ENCODE results near the gene RNF31.

Gene RNF31

GRCh38 chr14:24146978-24147760 is at the start of gene RNF31:
Gene RNF31, plus strand, starts transcription at chr14:24147498. Its CDS starts 201 bp downstream, at chr14:24147699.
- TF ChIP-seq, protein P1, sequence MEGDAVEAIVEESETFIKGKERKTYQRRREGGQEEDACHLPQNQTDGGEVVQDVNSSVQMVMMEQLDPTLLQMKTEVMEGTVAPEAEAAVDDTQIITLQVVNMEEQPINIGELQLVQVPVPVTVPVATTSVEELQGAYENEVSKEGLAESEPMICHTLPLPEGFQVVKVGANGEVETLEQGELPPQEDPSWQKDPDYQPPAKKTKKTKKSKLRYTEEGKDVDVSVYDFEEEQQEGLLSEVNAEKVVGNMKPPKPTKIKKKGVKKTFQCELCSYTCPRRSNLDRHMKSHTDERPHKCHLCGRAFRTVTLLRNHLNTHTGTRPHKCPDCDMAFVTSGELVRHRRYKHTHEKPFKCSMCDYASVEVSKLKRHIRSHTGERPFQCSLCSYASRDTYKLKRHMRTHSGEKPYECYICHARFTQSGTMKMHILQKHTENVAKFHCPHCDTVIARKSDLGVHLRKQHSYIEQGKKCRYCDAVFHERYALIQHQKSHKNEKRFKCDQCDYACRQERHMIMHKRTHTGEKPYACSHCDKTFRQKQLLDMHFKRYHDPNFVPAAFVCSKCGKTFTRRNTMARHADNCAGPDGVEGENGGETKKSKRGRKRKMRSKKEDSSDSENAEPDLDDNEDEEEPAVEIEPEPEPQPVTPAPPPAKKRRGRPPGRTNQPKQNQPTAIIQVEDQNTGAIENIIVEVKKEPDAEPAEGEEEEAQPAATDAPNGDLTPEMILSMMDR (conservative IDR thresholded peaks at IDR 0.05; ENCODE audit: low read depth, low read length), result no peak
- peak; percentile 99 for DNase-seq (ENCODE audit: low read depth)
- H3K4me3 ChIP-seq (ENCODE audit: low read depth, low read length), result peak within 1 kb of the TSS; percentile 87

DNA sequence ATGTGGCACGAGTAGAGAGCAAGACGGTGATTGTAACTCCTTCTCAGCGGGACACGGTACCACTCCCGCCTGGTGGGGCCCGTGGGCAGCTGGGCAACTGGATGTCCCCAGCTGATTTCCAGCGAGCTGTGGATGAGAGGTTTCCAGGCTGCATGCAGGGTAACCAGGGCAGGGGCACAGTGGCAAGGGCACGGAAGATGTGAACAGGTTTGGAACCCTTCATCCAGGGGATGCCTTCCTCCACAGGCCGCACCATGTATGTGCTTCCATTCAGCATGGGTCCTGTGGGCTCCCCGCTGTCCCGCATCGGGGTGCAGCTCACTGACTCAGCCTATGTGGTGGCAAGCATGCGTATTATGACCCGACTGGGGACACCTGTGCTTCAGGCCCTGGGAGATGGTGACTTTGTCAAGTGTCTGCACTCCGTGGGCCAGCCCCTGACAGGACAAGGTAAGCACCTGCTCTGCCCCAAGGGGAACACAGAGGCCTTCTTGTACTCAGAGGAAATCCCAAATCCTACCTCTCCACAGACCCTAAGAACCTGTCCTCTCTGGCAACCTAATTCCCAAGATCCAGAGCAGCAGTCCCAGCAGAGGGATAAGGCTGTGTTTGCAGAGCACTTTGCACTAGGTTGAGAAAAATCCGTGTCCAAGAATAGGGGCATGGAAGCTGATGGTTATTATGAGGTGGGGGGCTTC is 48.9 kb upstream of the RNF31 start:
- no peak overlapping the region for H3K4me3 ChIP-seq (ENCODE audit: low read depth, low read length)
- DNase-seq (ENCODE audit: low read depth), result no peak
- TF ChIP-seq, protein P1 (conservative IDR thresholded peaks at IDR 0.05; ENCODE audit: low read depth, low read length), result no peak

DNA sequence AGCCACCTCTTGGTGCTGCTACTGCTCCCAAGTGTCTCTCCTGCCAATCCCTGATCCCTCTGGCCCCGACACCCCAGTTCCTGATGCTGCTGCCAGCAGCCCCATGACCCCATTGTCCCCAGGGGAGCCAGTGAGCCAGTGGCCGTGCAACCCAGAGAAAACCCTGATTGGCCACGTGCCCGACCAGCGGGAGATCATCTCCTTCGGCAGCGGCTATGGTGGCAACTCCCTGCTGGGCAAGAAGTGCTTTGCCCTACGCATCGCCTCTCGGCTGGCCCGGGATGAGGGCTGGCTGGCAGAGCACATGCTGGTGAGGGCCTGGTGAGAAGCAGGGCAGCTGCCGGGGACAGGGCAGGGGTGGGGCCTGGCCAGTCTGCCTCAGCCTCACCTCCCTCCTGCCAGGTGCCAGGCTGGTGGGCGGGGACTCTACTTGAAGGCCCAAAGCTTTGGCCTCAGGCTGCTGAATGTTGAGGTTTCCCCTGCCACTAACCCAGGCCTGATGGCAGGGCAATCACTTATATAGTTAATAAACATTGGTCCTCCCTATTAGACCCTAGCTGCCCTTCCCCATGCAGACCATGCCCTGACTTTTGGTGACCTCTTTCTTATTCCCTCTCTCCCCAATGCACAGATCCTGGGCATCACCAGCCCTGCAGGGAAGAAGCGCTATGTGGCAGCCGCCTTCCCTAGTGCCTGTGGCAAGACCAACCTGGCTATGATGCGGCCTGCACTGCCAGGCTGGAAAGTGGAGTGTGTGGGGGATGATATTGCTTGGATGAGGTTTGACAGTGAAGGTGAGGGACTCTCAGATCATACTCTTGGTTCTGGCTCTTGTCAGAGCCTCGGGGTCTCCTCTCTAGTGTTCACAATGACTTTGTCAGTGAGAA is 48.1 kb upstream of the RNF31 start:
- TF ChIP-seq, protein P1 (conservative IDR thresholded peaks at IDR 0.05; ENCODE audit: low read depth, low read length), result no peak
- DNase-seq (ENCODE audit: low read depth), result no peak
- H3K4me3 ChIP-seq (ENCODE audit: low read depth, low read length), result no peak overlapping the region

GRCh38 chr14:24100197-24100981 is 46.9 kb upstream of the RNF31 start:
- no peak for DNase-seq (ENCODE audit: low read depth)
- no peak overlapping the region for H3K4me3 ChIP-seq (ENCODE audit: low read depth, low read length)
- TF ChIP-seq, protein P1 (conservative IDR thresholded peaks at IDR 0.05; ENCODE audit: low read depth, low read length), result no peak

DNA sequence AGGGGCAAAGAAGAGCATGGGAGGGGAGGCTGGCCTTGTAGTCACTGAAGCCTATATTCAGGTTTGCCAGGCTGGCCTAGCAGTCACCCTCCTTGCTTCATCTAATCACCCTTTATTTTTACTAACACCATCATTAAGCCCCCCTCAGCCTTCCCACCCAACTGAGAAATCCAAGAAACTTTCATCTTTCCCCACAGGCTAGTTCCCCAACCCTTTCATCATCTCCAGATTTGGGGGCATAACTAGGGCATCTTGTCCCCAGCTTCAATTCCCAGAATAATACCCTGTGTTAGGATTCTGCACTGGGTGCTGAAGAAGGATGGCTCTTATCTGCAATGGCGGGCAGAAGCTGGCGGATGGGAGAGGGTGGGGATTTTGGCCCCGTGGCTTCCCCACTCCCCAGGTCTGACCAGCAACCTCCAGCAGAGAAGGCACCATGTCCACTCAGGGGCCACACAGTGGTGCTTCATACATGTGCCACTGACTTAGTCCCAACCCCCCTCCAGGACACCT is 46.3 kb upstream of the RNF31 start:
- DNase-seq (ENCODE audit: low read depth), result no peak
- no peak overlapping the region for H3K4me3 ChIP-seq (ENCODE audit: low read depth, low read length)
- TF ChIP-seq, protein P1 (conservative IDR thresholded peaks at IDR 0.05; ENCODE audit: low read depth, low read length), result no peak

All from choroid plexus epithelial cell (primary cell).